ENCODE results near the gene ZNF768. TPM values are rescaled to one million over a fixed set of nuclear protein-coding genes. Genes with fewer than 3 reads are reported as not detected.

ZNF768 gene
- total RNA-seq, 1 donor from 2014 or later, result 25.8 TPM

GRCh38 chr16:30521873-30522641, 4.3 kb downstream of the ZNF768 start:
- Histone ChIP-seq H3K4me1 (peaks cover 5% of the 10 kb centered on the region), H3K27me3 (no peaks in the 10 kb centered on the region), H3K4me3 (no peak overlapping the region), H3K9me3 (no peaks in the 10 kb centered on the region), H3K27ac (no peak overlapping the region), H3K36me3 (no peaks in the 10 kb centered on the region)
- intact Hi-C loops (cut with DNase I), result no loop called here
- TF ChIP-seq CTCF (IDR thresholded peaks at IDR 0.05), result no peak
- no peak for ATAC-seq
- DNase-seq, result no peak

- H3K36me3 ChIP-seq, result no peaks in the 10 kb centered on the region
- TF ChIP-seq CTCF (IDR thresholded peaks at IDR 0.05), result no peak
- H3K4me1 ChIP-seq, result peaks cover 5% of the 10 kb centered on the region
- ATAC-seq (no peak), DNase-seq (no peak)
- H3K4me3 ChIP-seq, result no peak overlapping the region
- intact Hi-C loops (cut with DNase I), result no loop called here
- no peaks in the 10 kb centered on the region for H3K9me3 ChIP-seq
- no peak overlapping the region for H3K27ac ChIP-seq
- no peaks in the 10 kb centered on the region for H3K27me3 ChIP-seq
Measured at GRCh38 chr16:30521476-30521872, 4.9 kb downstream of the ZNF768 start.

- no peak for TF ChIP-seq CTCF (IDR thresholded peaks at IDR 0.05)
- intact Hi-C loops (cut with DNase I), result no loop called here
- Histone ChIP-seq H3K36me3 (peaks cover 12% of the 10 kb centered on the region), H3K4me3 (no peak overlapping the region), H3K4me1 (no peaks in the 10 kb centered on the region), H3K27me3 (no peaks in the 10 kb centered on the region), H3K27ac (no peak overlapping the region), H3K9me3 (no peaks in the 10 kb centered on the region)
- DNase-seq (no peak), ATAC-seq (no peak)
Measured at GRCh38 chr16:30519120-30520049, 7.0 kb downstream of the ZNF768 start.

GRCh38 chr16:30518552-30518951, 7.8 kb downstream of the ZNF768 start:
- H3K9me3 ChIP-seq, result no peaks in the 10 kb centered on the region
- DNase-seq (no peak), ATAC-seq (no peak)
- H3K4me1 ChIP-seq, result no peaks in the 10 kb centered on the region
- no peak overlapping the region for H3K27ac ChIP-seq
- intact Hi-C loops (cut with DNase I), result no loop called here
- H3K4me3 ChIP-seq, result no peak overlapping the region
- no peaks in the 10 kb centered on the region for H3K27me3 ChIP-seq
- no peak for TF ChIP-seq CTCF (IDR thresholded peaks at IDR 0.05)
- H3K36me3 ChIP-seq, result peaks cover 12% of the 10 kb centered on the region

- DNase-seq, result no peak
- Histone ChIP-seq H3K27me3 (no peaks in the 10 kb centered on the region), H3K4me3 (no peak overlapping the region), H3K27ac (no peak overlapping the region), H3K4me1 (no peaks in the 10 kb centered on the region), H3K9me3 (no peaks in the 10 kb centered on the region), H3K36me3 (peaks cover 12% of the 10 kb centered on the region)
- intact Hi-C loops (cut with DNase I), result no loop called here
- ATAC-seq, result no peak
- TF ChIP-seq CTCF (IDR thresholded peaks at IDR 0.05), result no peak
Measured at GRCh38 chr16:30515275-30515674, 11.1 kb downstream of the ZNF768 start.
